Astrocyte of the cerebellum (primary cell): ENCODE results near the gene SLC7A8.

Source experiments
- DNase-seq: peaks from one replicate; pipeline ENCODE4 v3.0.0-alpha.2; 2011; ENCODE audit warnings: low read depth
- H3K4me3 ChIP-seq: 2 replicates; pipeline ENCODE4 v1.5.1; 2011; ENCODE audit warnings: mild to moderate bottlenecking, low read depth, low read length, moderate library complexity
- in situ Hi-C: cut with HindIII; loops from 2 replicates; pipeline ENCODE4 v1.10.0; 2017; ENCODE audit warnings: low sequenced_read_pairs
- TF ChIP-seq, protein P1 (sequence below): IDR thresholded peaks from 2 replicates; pipeline ENCODE4 v1.5.1; 2012; ENCODE audit warnings: low read length, low read depth, moderate library complexity, mild to moderate bottlenecking; ENCODE audit errors: missing control alignments

The SLC7A8 gene

DNA sequence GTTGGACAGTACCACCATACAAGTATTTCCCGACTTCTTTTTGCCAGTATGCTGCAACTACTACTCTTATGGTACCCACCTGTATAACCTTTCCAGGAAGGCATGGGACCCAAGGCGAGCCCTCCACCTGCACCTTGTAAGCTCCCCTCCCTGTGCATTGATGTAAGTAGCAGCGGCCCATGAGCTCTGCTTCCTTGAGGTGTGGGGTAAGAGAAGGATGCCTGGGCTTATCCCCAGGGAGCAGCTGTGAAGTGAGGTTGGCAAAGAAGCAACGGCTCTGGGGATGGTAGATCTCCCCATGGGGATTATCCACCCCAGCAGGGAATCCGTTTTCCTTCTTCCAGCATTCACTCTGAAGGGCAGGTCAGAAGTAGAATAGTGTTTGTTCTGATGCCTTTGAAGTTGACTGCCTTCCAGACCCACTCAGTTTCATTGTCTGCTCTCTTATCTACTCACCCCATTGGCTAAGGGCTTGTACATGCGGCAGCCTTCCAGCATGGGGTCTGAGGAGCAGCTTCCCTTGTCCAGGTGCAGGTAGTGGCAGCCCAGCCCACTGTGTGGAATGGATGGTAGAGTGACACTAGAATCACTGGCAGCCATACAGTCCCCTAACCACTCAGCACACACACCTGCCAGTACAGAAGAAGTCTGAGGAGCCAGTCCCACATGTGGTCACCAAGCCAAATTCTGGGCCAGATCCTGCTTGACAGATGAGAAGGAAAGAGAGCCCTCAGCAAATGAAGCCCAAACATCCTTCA is 82.1 kb downstream of the SLC7A8 start:
- DNase-seq = no peak
- TF ChIP-seq, protein P1, sequence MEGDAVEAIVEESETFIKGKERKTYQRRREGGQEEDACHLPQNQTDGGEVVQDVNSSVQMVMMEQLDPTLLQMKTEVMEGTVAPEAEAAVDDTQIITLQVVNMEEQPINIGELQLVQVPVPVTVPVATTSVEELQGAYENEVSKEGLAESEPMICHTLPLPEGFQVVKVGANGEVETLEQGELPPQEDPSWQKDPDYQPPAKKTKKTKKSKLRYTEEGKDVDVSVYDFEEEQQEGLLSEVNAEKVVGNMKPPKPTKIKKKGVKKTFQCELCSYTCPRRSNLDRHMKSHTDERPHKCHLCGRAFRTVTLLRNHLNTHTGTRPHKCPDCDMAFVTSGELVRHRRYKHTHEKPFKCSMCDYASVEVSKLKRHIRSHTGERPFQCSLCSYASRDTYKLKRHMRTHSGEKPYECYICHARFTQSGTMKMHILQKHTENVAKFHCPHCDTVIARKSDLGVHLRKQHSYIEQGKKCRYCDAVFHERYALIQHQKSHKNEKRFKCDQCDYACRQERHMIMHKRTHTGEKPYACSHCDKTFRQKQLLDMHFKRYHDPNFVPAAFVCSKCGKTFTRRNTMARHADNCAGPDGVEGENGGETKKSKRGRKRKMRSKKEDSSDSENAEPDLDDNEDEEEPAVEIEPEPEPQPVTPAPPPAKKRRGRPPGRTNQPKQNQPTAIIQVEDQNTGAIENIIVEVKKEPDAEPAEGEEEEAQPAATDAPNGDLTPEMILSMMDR = no peak
- no peak overlapping the region for H3K4me3 ChIP-seq
- in situ Hi-C loops = no loop called here

DNA sequence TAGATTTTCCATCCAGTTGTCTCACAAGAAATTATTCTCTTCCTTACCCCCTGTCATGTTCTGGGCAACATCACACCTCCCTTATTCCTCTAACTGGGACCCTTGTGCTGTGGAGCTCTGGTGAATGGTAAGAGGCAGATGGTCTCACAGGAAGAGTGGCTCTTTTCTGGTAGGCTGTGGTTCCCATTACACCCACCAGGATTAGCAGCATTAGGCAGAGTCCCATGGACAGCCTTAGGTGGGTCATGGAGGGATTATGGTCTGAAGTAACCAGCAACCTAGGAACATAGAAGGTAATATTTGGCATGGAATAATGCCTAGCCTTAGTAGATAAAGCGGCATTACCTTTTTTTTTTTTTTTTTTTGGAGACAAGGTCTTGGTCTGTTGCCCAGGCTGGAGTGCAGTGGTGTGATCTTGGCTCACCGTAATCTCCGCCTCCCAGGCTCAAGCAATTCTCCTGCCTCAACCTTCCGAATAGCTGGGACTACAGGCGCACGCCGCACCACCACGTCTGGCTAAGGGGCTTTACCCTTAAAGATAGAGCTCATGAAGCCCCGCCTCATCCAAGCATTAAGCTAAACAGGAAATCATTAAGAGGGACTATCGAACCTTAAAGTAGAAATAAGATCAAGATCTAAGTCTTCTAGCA is 84.1 kb downstream of the SLC7A8 start:
- no peak overlapping the region for H3K4me3 ChIP-seq
- TF ChIP-seq, protein P1 = no peak
- DNase-seq = no peak
- in situ Hi-C loops = loop anchor here (10.0 kb wide), 1 partner anchor 95 kb away; no protein-coding TSS in a partner anchor

DNA sequence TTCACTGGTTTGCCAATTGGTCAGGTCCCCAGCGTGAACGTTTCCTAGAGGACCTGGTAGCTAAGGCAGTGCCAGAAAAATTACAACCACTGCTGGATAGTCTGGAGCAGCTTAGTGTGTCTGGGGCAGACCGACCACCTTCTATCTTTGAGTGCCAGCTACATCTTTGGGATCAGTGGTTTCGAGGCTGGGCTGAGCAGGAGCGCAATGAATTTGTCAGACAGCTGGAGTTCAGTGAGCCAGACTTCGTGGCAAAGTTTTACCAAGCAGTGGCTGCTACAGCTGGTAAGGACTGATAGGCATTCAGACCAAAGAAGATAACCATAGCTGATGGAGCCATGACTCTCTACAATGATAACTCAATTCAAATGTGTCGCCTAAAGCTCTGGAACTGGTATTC is 85.7 kb downstream of the SLC7A8 start:
- no peak overlapping the region for H3K4me3 ChIP-seq
- no peak for DNase-seq
- TF ChIP-seq, protein P1 = no peak
- in situ Hi-C loops = loop anchor here (10.0 kb wide), 1 partner anchor 93 kb away; no protein-coding TSS in a partner anchor

DNA sequence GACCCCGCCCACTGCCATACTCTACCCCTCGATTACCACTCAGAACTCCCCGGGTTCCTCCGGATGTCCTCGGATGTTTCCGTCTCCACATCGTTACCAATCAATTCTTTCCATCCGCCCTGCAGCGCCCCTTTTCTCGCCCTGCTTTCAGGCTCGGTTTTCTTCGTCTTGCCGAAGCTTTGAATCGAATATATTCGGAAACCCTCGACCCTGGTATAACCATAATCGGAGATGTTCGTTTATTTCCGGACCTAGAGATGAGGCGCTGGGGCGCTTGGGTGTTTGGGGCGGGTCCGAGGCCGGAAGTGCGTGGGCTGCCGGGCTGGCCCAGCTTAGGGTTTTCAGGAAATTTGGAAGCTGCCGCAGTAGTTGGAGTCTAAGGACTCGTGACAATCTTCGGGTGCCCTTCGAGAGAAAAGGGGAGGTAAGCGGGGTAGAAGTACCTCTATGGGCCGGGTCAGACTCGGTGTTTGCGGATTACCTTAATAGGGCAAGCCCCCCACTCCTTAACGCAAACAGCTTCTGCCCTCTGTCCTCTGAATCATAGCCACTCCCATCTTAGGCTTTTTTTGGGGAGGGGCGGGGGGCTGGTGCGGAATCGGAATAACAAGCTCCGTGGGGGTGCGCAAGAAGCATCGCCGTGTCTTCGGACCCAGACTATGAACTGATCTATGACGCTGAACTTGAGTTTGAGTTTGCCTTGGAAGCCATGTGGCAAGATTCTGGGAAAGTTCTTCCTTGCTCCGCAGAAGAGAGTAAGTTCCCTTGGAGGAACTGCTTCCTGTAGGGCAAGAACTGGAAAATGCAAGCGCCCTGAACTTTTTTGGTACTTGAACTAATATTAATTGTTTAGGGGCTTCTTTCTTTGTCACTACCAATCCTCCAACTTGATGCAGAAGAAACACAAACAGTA is 88.0 kb downstream of the SLC7A8 start, which contains the start of gene C14orf119:
Gene C14orf119, plus strand, starts transcription at position 310 of the 913 bp plus-strand sequence. CDS start 2,154 bp downstream, outside the sequence.
- in situ Hi-C loops = loop anchor here (10.0 kb wide), 1 partner anchor 91 kb away; no protein-coding TSS in a partner anchor
- peak within 1 kb of the TSS; percentile 92 for H3K4me3 ChIP-seq
- DNase-seq = peak; percentile 99
- TF ChIP-seq, protein P1 = no peak

DNA sequence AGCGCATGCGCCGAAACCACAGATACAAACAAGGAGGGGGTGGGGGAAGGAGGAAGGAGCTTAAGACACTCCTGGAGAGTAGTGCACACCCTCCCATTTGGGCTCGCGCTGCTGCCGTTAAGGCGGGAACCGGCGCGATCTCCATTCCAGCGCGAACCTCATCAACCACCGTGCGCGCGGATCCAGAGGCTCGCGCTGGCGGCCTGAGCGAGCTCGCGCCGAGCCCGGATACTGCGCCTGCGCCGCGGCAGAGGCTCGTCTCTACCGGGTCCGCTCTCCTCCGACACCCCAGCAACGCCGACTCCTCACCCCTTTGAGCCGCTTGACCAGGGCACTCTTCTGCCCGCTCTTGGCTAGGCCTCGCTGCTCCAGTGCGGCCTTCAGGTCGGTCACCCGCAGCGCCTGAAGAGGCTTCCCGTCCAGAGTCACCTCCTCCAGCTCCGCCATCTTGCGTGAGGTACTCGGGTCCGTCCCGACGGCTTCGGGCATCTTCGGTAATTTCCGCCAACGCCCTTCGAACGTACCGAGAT is 88.7 kb downstream of the SLC7A8 start, which contains the start of gene ACIN1:
Gene ACIN1, minus strand, starts transcription at position 471 of the 530 bp plus-strand sequence. Its CDS starts 24 bp downstream, at position 447.
- peak within 1 kb of the TSS; percentile 92 for H3K4me3 ChIP-seq
- in situ Hi-C loops = loop anchor here (5.0 to 10.0 kb wide), 2 partner anchors 90 to 93 kb away; no protein-coding TSS in a partner anchor
- DNase-seq = peak; percentile 73
- TF ChIP-seq, protein P1 = no peak
